GM19397 (cell line): ENCODE results near the gene RNF144A.
"Not testable (repeated sequence)": the region's sequence is repeated elsewhere in the genome, so short reads cannot be mapped to it uniquely, and the experiment has no call there.

ENCODE experiments used
- ATAC-seq: cut with Tn5 transposase; IDR thresholded peaks from one replicate; pipeline ENCODE4 v1.9.1; 2021; ENCODE audit warnings: mild to moderate bottlenecking, moderate library complexity; ENCODE audit not compliant: unreplicated experiment

Gene RNF144A, protein sequence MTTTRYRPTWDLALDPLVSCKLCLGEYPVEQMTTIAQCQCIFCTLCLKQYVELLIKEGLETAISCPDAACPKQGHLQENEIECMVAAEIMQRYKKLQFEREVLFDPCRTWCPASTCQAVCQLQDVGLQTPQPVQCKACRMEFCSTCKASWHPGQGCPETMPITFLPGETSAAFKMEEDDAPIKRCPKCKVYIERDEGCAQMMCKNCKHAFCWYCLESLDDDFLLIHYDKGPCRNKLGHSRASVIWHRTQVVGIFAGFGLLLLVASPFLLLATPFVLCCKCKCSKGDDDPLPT

DNA sequence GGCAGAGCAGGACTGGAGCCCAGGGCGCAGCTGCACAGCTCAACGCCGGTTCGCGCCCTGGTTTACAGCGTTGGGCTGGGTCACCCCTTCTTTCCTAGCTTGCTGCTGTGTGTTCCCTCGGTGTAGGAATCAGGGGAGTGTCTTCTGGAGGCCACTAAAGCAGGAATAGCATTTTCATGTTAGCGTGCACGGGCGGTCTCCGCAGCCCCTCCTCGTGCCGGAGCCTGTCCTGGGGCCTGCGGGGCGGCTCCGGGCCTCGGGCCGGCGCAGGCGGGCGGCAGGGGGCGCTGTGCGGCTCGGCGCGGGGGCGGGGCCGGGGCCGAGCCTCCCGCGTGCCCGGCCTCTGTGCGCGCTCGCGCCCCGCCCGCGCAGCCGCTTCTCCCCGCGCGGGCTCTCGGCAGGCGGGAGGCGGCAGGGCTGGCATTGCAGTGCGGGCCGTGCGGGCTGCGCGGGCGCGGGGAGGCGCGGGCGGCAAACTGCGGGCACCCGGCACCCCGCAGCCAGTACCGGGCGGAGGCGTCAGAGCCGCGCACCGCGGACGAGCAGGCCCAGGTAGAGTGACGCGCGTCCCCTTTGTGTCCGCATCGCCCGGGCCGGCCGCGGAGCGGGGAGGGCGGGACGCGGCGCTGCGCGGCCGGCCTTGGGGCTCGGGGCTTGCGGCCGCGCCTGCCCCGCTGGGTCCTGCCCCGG, at the start of gene RNF144A:
RNF144A (plus strand) TSS at position 342 of the 690 bp plus-strand sequence. CDS start 79,515 bp downstream, outside the sequence.
- ATAC-seq = peak; percentile 86

DNA sequence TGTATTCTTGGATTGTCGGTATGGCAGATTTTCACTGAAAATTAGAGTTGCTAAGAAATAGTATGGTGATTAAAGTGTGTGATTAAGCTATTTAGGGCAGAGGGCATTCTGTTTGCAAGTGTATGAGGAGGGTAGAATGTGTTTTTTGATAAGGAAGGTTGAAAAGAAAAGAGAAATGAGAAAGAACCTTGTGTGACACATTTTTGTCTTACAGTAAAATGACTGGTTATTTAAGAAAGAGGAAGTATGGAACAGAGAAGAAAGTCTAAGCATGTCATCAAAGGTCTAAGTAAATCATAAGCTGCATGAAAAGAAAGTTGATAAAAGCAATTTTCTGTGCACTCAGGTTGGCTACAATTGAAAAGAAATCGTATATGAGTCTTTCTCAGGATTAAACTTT, 44.8 kb upstream of the RNF144A start:
- no peak for ATAC-seq

DNA sequence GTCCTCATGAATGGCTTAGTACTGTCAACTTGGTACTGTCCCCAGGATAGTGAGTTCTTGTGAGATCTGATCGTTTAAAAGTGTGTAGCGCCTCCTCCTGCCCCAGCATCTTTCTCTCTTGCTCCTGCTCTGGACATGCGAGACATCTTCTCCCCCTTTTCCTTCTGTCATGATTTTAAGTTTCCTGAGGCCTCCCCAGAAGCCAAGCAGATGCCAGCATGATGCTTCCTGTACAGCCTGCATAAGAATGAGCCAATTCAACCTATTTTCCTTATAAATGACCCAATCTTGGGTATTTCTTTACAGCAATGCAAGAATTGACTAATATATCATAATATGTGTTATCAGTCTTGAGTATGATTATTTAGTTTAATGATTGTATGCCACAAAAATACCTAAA, 43.2 kb upstream of the RNF144A start:
- ATAC-seq = no peak

DNA sequence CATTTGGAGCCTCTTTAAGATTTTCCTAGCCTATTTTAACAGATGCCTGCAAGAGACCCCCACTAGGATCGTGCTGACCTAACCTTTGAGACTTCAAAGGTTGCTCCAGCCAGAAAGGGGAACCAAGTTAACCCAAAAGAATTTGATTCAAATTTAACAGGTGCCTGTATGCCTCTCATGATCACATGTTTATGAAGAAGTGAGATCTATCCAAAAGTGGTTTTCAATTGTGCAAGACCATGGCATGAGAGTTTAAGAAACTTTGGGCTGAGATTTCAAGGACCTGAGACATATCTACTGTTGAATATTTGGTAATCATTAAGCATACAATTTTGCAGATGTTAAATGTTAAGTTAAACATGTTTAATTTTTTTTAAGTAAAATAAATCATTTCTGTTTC, 40.9 kb upstream of the RNF144A start:
- no peak for ATAC-seq

DNA sequence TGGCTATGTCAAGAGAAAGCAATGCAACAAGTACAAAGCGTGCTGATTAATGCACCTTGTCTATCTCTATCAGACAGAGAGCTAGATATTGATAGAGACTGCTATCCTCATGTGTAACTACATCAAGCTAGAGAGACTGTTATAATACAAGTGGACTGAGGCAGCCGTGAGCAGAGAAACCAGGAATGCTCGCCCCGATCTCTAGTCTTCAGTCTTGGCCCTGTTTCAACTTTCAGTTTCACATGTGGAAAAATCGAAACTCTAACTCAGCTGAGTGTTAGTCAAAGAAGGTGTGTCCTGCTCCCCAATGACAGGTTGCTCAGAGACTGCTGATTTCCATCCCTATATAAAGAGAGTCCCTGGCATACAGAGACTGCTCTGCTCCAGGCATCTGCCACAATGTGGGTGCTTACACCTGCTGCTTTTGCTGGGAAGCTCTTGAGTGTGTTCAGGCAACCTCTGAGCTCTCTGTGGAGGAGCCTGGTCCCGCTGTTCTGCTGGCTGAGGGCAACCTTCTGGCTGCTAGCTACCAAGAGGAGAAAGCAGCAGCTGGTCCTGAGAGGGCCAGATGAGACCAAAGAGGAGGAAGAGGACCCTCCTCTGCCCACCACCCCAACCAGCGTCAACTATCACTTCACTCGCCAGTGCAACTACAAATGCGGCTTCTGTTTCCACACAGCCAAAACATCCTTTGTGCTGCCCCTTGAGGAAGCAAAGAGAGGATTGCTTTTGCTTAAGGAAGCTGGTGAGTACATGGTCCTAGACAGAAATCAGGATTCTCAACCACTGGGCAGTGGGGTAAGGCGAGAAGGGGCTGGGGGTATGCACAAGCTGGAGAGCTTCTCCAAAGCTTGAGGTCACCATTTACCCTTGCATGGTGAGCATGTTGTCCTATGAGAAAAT, 39.6 kb upstream of the RNF144A start, which contains the start of gene RSAD2:
RSAD2 (plus strand) TSS at position 376 of the 903 bp plus-strand sequence; CDS start at position 400, 24 bp downstream.
- ATAC-seq = peak; percentile 67

DNA sequence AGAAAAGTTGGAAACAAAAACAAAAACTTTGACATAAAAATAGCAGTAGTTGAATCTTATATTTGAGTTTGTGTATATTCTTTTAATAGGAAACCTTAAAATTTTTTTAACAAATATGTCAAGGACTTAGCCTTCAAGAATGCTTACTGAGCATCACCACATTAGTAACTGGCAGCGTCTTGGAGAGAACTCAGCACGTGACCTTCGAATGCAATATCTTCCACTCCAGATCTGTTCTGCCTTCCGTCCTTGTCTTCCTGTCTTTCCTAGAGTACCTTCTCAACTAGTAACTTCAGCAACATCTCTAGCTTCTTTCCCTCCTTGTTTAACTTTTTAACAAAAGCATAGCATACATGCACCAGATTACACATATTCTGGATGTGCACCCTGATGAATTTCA, 38.7 kb upstream of the RNF144A start:
- ATAC-seq = no peak

DNA sequence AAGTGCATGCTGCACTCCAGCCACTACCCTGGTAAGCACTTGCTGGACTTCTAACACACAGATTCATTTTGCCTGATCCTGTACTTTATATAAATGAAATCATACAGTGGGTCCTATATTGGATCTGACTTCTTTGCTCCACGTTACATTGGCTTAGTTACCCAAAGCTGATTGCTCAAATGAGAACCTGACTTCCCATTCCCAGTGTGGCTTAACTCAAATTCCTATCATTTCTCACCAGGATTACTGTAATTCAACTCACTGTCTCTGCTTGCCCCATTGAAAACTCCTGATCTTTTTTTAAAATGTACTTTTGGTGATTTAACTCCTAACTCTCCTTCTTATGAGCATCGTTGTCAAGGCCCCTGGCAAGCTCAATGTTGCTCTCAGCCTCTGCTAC, 38.2 kb upstream of the RNF144A start:
- no peak for ATAC-seq

DNA sequence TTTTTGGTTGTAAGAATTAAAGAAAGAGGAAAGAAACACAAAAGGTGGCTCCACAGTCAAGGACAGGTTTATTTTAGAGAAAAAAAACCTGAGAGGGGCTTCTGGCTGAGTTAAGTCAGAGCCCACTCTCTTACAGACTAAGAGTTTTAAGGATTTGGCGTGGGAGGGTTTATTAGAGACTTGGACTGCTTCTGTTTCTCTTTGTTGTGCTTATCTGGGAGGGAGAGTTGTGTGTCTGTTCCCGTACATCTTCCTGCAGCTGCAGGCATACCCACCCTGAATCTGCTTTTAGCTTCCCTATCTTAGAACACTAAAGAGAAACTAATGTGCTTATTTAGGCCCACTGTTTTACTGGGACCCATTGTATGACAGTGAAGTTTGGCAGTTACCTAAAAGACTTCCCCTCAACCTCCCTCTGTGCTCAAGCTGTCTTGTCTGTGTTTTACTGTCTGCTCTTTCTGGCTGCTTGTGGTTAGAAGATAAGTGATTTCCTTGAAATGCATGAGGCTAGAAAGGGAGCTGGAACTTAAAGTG, 36.9 kb upstream of the RNF144A start:
- no peak for ATAC-seq

DNA sequence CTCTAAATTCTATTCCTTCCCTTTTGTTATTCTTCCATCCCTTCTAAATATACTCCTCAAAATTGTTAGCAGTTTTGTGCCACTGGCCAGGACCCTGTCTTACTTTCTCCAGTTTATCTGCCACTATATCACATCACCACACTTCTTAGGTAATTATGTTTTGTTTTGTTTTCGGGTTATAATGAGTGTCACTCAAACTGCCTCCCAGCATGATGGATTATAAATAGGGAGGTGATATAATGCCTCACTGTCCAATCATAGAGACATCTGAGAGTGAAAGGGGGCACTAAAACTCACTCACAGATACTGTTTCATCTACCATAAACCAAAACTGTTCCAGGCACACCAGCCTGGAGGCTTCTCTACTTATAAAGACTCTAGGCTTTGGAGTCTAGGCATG, 36.2 kb upstream of the RNF144A start:
- no peak for ATAC-seq

DNA sequence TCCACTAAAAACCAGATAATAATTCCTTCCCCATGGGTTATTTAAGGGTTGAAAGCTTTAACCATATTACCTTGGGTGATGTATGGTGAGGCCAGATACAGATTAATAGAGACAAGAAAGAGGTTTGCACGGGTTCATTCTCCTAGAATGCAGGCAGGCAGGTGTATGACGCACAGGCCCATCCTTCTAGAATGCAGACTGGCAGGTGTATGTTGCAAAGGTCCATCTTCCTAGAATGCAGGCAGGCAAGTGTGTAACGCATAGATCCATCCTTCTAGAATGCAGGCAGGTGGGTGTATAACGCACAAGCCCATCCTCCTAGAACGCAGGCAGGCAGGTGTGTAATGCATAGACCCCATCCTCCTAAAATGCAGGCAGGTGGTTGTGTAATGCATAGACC, 35.7 kb upstream of the RNF144A start:
- no peak for ATAC-seq

DNA sequence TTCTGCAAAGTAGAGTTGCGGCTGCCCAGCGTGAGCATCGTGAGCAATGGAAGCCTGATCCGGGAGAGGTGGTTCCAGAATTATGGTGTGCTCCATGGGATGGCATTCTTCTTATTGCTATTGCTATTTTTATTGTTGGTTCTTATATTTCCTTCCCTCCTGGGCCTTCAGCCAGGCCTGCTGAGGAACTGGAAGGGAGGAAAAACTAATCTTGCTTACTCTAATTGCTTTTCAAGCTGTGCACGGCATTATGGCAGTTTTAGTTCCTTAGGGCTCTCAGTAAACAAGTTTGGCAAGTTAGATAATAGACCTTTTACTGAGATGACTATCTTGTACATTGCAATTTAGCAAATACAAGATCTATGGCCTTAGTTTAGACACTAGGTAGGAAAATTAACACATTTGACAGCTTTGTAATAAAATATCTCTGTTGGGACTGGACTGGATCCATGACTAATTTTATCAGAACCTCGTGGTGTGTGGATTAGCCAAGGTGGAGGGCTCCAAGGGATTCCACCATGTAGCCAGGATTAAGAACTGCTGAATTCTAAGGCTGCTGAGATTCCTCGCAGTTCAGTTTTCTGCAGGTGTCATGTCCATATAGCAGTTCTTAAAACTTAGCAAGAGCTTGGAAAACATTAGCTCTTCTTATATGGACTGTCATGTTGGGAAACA, 33.6 kb upstream of the RNF144A start:
- no peak for ATAC-seq

DNA sequence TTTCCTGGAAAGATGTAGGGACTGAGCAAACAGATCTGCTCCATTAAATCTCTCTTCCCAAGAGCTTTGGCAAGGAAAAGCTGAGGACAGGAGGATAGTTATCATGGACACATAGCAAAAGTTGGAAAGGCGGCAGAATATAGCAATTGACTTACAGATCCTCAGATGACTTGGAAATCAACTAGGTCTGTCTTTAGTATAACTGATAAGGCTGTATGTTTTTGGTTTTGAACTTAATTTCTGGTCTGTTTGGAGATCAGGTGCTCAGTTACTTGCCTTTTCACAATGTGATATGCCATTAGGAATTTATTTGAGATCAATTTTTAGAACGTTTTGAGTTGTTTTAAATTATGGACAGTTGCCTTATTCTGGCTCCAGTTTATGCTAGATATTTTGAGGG, 31.7 kb upstream of the RNF144A start:
- ATAC-seq = no peak

DNA sequence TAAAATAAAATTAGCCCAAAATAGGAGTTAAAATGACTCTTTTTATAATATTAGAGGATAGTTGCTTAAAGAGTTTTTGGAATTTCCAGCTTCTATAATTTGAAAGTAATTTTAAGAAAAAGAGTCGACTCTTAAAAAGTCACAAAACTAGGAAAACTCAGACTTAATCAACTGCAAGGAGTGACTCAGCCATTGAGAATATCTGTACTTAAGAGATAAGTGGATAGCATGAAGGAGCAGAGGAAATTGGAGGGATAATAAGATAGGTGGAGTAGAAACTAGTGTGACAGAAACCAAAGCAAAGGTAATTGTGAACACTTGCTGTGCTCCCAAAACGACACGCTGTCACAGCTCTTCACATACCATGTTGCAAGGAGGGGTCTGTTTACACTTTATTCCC, 31.2 kb upstream of the RNF144A start:
- no peak for ATAC-seq

DNA sequence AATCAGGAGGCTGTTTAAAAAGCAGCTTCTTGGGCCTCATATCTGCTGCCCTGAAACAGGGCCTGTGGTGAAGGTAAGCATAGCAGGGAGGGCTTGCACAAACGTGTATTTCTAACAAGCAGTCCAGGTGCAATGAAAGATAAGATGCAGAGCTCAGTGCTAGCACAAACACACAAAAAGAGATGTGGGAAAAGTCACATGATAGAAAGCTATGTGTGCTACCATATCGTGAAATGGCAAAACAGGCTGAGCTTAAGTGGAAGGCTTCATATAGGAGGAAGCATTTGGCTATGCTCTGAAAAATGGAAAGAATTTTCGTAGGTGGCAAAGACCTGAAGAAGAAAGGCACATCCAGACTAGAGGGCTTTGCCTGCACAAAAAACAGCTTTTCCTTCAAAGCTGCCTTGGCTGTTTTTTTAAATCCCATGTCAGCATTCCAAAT, 29.4 kb upstream of the RNF144A start:
- ATAC-seq = no peak

DNA sequence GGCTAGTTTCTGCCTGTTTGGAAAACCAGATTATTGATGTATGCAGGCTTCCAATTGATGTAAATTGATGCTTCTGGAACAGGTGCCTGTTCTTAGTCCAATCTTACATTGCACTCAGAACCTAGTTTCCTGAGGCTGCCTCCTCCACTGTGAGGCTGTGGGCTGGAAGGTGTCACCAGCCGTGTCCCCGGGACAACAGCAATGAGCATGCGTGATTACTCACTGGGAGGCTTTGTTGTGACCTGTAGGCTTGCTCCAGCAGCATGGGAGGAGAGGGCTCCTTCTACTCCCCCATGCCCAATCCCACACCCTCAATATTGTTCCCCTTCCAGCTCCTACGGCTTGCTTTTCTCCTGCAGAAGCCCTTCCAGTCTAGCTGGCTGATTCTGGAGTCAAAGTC, 28.5 kb upstream of the RNF144A start:
- no peak for ATAC-seq

DNA sequence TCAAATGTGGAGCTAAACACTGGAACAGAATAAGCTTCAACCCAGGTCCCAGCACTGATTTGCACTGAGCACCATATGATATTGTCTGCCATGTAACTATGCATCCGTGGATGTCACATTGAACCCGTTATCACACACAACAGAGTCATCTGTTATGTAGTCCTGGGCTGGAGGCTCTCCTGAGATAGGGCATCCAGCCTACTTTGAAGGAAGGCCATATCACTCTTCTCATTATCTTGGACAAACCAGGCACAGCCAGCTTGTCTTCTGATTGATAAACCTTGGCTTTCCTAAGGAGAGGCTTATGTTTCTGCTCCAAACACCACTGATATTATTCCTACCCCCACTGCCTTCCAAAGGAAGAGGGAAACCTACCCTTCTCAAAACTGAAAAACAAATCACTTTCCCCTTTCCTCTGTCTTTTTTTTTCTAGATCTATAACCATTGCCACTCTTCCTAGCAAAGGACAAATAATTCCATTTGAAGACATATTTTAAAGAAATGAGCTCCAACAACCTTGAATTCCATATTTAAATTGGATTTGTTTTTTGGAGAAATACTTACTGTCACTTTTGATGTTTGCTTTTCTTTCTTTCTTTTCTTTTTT, 23.2 kb upstream of the RNF144A start:
- no peak for ATAC-seq

DNA sequence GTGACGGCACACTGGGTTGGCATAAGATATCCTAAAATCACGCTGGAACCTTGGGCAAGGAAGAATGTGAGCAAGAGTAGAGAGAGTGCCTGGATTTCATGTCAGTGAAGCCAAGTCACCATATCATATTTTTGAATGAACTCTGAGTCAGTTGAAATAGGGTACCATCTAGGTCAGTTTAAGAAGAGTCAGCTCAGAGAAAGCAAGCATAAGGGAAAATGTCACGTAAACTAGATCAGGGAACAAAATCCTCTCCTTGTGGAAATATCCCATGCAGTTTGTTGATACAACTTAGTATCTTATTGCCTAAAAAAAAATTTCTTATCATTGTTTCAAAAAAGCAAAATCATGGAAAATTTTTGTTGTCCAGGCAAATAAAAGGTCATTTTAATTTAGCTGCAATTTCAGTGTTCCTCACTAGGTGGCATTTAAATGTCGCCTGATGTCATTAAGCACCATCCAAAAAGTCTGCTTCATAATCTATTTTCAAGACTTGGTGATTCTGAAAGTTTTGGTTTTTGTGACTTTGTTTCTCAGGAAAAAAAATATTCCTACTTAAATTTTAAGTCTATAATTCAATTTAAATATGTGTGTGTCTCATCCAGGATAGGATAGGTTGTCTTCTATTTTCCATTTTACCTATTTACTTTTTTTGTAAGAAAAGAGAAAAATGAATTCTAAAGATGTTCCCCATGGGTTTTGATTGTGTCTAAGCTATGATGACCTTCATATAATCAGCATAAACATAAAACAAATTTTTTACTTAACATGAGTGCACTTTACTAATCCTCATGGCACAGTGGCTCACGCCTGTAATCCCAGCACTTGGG, 20.1 kb upstream of the RNF144A start:
- no peak for ATAC-seq

DNA sequence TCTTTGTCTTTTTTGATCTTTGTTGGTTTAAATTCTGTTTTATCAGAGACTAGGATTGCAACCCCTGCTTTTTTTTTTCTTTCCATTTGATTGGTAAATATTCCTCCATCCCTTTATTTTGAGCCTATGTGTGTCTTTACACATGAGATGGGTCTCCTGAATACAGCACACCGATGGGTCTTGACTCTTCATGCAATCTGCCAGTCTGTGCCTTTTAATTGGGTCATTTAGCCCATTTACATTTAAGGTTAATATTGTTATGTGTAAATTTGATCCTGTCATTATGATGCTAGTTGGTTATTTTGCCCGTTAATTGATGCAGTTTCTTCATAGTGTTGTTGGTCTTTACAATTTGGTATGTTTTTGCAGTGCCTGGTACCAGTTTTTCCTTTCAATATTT, 14.6 kb upstream of the RNF144A start:
- ATAC-seq = not testable (repeated sequence)

DNA sequence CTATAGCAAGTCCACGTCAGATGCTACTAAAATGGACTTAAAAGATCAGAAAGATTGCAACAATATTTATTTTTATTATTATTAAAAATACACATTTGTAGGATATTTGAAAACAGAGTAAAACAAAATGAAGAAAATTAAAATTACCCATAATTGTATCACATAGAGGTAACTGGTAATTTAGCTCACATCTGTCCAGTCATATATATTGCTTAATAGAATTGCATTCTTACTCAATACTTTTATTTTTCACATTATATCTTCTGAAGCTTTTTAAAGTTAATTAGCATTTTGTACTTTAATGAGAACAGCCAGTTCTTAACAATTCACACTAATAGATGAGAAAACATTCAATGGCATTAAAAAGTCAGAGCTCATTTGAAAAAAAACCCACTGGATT, 11.5 kb upstream of the RNF144A start:
- ATAC-seq = no peak
